Measurements from ENCODE around the gene ABHD4. TPM values are rescaled to one million over a fixed set of nuclear protein-coding genes. Genes with fewer than 3 reads are reported as not detected.
"Not testable (repeated sequence)": the region's sequence is repeated elsewhere in the genome, so short reads cannot be mapped to it uniquely, and the experiment has no call there.

ABHD4 gene
- total RNA-seq, 2 donors from 2014 or later = 20.9 to 25.4 TPM

DNA sequence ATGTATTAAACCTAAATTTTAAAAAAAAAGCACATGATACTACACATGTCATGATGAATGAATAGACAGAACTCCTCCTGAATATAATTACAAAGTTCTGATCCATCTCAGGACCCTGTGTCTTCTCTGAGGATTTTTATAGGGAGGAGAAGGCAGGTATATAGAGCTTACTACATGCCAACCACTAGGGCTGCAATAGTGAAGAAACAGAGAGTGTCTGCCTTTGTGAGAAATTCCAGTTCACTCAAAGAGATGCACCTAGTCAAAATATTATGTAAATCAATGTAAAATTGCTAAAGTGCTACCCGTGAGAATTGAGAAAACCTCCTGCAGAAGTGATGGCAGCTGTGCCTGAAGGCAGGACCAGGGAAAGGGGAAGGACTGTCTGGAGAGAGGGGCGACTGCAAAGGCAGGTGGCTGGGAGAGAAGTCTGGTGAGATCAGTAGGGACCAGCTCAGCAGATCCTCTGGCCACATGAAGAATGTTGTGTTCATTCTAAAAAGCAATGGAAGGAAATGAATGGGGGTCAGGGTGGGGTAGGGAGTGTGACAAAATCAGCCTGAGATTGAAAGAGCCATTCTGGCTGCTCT, 15.1 kb downstream of the ABHD4 start:
- Histone ChIP-seq H3K27ac (no peak overlapping the region), H3K36me3 (peaks cover 37% of the 10 kb centered on the region), H3K9me3 (no peaks in the 10 kb centered on the region), H3K4me1 (peaks cover 0 to 6% of the 10 kb centered on the region in 2 donors), H3K4me3 (no peak overlapping the region), H3K27me3 (no peaks in the 10 kb centered on the region)
- TF ChIP-seq, protein P1, sequence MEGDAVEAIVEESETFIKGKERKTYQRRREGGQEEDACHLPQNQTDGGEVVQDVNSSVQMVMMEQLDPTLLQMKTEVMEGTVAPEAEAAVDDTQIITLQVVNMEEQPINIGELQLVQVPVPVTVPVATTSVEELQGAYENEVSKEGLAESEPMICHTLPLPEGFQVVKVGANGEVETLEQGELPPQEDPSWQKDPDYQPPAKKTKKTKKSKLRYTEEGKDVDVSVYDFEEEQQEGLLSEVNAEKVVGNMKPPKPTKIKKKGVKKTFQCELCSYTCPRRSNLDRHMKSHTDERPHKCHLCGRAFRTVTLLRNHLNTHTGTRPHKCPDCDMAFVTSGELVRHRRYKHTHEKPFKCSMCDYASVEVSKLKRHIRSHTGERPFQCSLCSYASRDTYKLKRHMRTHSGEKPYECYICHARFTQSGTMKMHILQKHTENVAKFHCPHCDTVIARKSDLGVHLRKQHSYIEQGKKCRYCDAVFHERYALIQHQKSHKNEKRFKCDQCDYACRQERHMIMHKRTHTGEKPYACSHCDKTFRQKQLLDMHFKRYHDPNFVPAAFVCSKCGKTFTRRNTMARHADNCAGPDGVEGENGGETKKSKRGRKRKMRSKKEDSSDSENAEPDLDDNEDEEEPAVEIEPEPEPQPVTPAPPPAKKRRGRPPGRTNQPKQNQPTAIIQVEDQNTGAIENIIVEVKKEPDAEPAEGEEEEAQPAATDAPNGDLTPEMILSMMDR (IDR thresholded peaks at IDR 0.05) = no peak
- no peak for DNase-seq (ENCODE audit: low spot score)

DNA sequence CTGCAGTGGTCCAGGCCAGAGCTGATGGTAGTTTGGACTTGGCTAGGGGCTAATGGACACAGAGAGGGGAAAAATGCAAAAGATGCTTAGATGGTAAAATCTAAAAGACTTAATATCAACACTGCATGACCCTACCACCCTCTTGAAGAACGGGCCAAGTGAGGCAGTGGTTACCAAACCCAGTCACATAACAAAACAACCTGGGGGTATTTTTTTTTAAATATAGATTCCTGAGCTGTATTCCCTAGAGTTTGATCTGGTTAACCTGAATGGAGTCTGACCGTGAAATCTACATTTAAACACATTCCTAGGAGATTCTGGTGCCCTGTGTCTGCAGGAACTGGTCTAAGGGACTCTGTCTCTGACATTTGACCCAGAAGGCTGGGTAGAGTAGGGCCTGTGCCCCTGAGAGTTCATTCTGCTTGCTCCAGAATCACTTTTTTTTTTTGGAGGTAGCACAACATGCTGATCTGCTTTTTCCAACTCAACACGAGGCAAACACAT, 15.7 kb downstream of the ABHD4 start:
- TF ChIP-seq, protein P1 (IDR thresholded peaks at IDR 0.05) = no peak

DNA sequence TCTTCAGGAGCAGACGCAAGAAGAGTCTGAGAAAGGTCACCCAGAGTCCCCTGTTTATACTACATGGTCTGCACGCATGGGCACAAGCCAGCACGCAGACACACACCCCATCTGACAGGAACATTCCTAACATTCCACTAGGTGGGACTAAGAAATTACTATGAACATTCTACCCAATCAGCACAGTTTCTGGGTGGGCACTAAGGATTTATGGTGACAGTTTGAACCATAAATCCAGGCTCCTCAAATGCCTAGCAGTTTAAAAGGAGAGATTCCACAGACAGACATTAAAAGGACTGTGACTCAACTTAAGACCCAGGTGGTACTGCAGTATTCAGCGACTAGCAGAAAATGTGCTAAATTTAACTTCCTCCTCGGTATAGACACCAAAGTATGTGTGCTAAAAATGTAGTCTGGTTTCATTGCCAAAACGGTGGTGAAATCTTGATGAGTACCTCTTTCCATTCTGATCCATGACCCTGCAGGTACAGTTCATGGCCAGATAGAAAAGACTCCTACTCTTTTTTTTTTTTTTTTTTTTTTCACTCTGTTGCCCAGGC, 16.2 kb downstream of the ABHD4 start:
- DNase-seq (ENCODE audit: low spot score) = no peak
- Histone ChIP-seq H3K4me3 (no peak overlapping the region), H3K4me1 (peaks cover 0 to 6% of the 10 kb centered on the region in 2 donors), H3K9me3 (no peaks in the 10 kb centered on the region), H3K27ac (no peak overlapping the region), H3K27me3 (no peaks in the 10 kb centered on the region), H3K36me3 (peaks cover 29% of the 10 kb centered on the region)
- TF ChIP-seq, protein P1 (IDR thresholded peaks at IDR 0.05) = no peak

More for the DNA sequence above, 15.7 kb downstream of the ABHD4 start:
- Histone ChIP-seq H3K27me3 (no peaks in the 10 kb centered on the region), H3K4me3 (no peak overlapping the region), H3K27ac (no peak overlapping the region), H3K36me3 (peaks cover 33% of the 10 kb centered on the region), H3K9me3 (no peaks in the 10 kb centered on the region), H3K4me1 (peaks cover 0 to 6% of the 10 kb centered on the region in 2 donors)
- DNase-seq (ENCODE audit: low spot score) = no peak

- not testable (repeated sequence) for H3K27ac ChIP-seq; DNase-seq (ENCODE audit: low spot score); H3K9me3 ChIP-seq; H3K4me3 ChIP-seq; H3K4me1 ChIP-seq; H3K27me3 ChIP-seq
- H3K36me3 ChIP-seq = peaks cover 14% of the 10 kb centered on the region
Measured at GRCh38 chr14:22615765-22616164, 17.7 kb downstream of the ABHD4 start.

DNA sequence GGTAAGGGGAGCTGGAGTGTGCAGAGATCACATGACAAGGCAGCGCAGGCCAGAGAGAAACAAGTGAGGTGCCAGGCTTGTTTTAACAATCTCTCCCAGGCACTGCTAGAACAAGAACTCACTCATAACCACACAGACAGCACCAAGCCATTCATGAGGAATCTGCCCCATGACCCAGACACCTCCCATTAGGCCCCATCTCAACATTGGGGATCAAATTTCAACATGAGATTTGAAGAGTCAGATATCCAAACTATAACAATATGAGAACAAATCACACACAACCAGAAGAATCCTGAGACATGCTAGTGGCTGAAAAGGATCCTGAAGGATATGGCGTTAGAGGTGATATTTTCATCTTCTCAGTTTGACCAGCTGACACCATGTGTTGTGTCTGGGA, 24.2 kb downstream of the ABHD4 start:
- H3K27me3 ChIP-seq = no peaks in the 10 kb centered on the region
- no peak for DNase-seq (ENCODE audit: low spot score)
- H3K36me3 ChIP-seq = no peaks in the 10 kb centered on the region
- TF ChIP-seq, protein P1 (IDR thresholded peaks at IDR 0.05) = no peak
- H3K4me1 ChIP-seq = no peaks in the 10 kb centered on the region
- H3K4me3 ChIP-seq = no peak overlapping the region
- no peak overlapping the region for H3K27ac ChIP-seq
- no peaks in the 10 kb centered on the region for H3K9me3 ChIP-seq

DNA sequence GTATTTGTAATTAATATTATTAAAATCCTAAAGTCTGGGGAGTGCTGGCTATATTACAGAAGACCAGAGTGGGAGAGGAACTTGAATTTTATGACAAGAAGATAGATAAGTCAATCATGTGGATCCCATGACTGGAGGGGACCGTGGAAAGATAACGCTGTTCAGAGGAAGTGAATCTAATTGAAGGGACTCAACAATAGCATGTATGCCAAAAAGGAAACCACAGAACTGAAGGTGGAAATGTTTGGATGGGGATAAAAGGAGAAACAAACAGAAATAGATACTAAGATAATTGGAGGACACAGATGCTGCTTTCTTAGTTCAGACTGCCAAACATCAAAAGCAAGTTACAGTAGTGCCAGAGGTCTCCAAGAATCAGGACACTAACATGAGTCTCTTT, 24.9 kb downstream of the ABHD4 start:
- Histone ChIP-seq H3K4me1 (no peaks in the 10 kb centered on the region), H3K4me3 (no peak overlapping the region), H3K9me3 (no peaks in the 10 kb centered on the region), H3K36me3 (no peaks in the 10 kb centered on the region), H3K27ac (no peak overlapping the region), H3K27me3 (no peaks in the 10 kb centered on the region)
- DNase-seq (ENCODE audit: low spot score) = no peak
- TF ChIP-seq, protein P1 (IDR thresholded peaks at IDR 0.05) = no peak
